Gastrocnemius medialis (tissue), 4 donors: ENCODE data around the gene VTI1A. TPM values are rescaled to one million over a fixed set of nuclear protein-coding genes. Genes with fewer than 3 reads are reported as not detected.

Experiments
- ATAC-seq, 2 donors: fragments of 150-250 bp; one replicate each; pipeline ENCODE4 v1.9.1; 2016
- DNase-seq, 2 donors: peaks; one replicate each; pipeline ENCODE4 v3.0.0-alpha.2; 2019
- H3K27ac ChIP-seq, 4 donors: fragments of 200-600 bp; sonication (generic); 1 replicate in 1 of 4; 2 replicates in 3 of 4; pipeline ENCODE4 v1.5.1; 2016 to 2018; ENCODE audit warnings: mild to moderate bottlenecking in 2 of 4, moderate library complexity in 1 of 4
- H3K27me3 ChIP-seq, 3 donors: fragments of 200-600 bp; sonication (generic) in 2 of 3; 1 replicate in 1 of 3; 2 replicates in 2 of 3; pipeline versions ENCODE4 v1.5.1 to v1.6.0; 2016 to 2019; ENCODE audit warnings: mild to moderate bottlenecking in 1 of 3, moderate library complexity in 1 of 3
- H3K36me3 ChIP-seq, 2 donors: fragments of 200-600 bp; sonication (generic) in 1 of 2; one replicate each; pipeline ENCODE4 v1.5.1; 2017 to 2018
- H3K4me1 ChIP-seq, 2 donors: fragments of 200-600 bp; sonication (generic) in 1 of 2; one replicate each; pipeline ENCODE4 v1.5.1; 2016 to 2017; ENCODE audit warnings: mild to moderate bottlenecking in 2 of 2
- H3K4me3 ChIP-seq, 4 donors: fragments of 200-600 bp; sonication (generic) in 3 of 4; 1 replicate in 1 of 4; 2 replicates in 3 of 4; pipeline ENCODE4 v1.5.1; 2016 to 2019; ENCODE audit warnings: mild to moderate bottlenecking in 2 of 4
- H3K9me3 ChIP-seq, 3 donors: fragments of 200-600 bp; sonication (generic) in 2 of 3; 1 replicate in 1 of 3; 2 replicates in 2 of 3; pipeline ENCODE4 v1.5.1; 2016 to 2019
- CTCF ChIP-seq, 5 experiments: fragments of 450-650 bp in 3 of 5; fragments of 200-600 bp in 2 of 5; sonication (generic) in 2 of 5; IDR thresholded peaks in 4 of 5; conservative IDR thresholded peaks in 1 of 5; 1 replicate in 4 of 5; 2 replicates in 1 of 5; pipeline ENCODE4 v1.5.1; 2016 to 2019; ENCODE audit warnings: antibody characterized with exemption in 5 of 5, mild to moderate bottlenecking in 3 of 5, moderate library complexity in 3 of 5
- POLR2A ChIP-seq, 2 donors: fragments of 450-650 bp; IDR thresholded peaks; one replicate each; pipeline ENCODE4 v1.6.1; 2017; ENCODE audit warnings: antibody characterized with exemption in 2 of 2, mild to moderate bottlenecking in 2 of 2, moderate library complexity in 2 of 2
- in situ Hi-C, 4 donors: fragments of 200-750 bp; cut with MboI; loops; one replicate each; pipeline versions ENCODE4 v1.15.0 to v1.8.0; 2017; ENCODE audit warnings: low sequenced_read_pairs in 4 of 4
- intact Hi-C: fragments of 100-400 bp; cut with DNase I; formaldehyde crosslinking; loops from one replicate; pipeline ENCODE4 v1.15.1; 2023; ENCODE audit warnings: low total_unique reads
- total RNA-seq, 4 donors: library from RNA; depleted of rRNA; stranded (reverse); fragments of >200 nt; gene quantifications; one replicate each; pipeline versions ENCODE4 v1.1.0 to v1.2.3, GENCODE V29; 2016

VTI1A gene
- total RNA-seq, 4 donors from 2014 or later: 26.5 to 51.2 (median 30.6) TPM

GRCh38 chr10:112663234-112664125 is 216.5 kb downstream of the VTI1A start:
- Histone ChIP-seq H3K27me3 (no peaks in the 10 kb centered on the region), H3K27ac (no peak overlapping the region), H3K4me3 (no peak overlapping the region), H3K36me3 (peaks cover 0 to 3% of the 10 kb centered on the region in 2 donors), H3K4me1 (no peaks in the 10 kb centered on the region), H3K9me3 (no peaks in the 10 kb centered on the region)
- in situ Hi-C loops (no loop called here), intact Hi-C loops (no loop called here)
- TF ChIP-seq CTCF (IDR thresholded peaks at IDR 0.05 in 4 of 5, conservative IDR thresholded peaks at IDR 0.05 in 1 of 5) (no peak), POLR2A (IDR thresholded peaks at IDR 0.05) (no peak)
- ATAC-seq (no peak), DNase-seq (no peak)

- DNase-seq: no peak
- no peak for TF ChIP-seq CTCF (IDR thresholded peaks at IDR 0.05 in 4 of 5, conservative IDR thresholded peaks at IDR 0.05 in 1 of 5)
- no peak for TF ChIP-seq POLR2A (IDR thresholded peaks at IDR 0.05)
- no peaks in the 10 kb centered on the region for H3K27me3 ChIP-seq
- in situ Hi-C loops (no loop called here), intact Hi-C loops (no loop called here)
- no peak overlapping the region for H3K4me3 ChIP-seq
- H3K4me1 ChIP-seq: no peaks in the 10 kb centered on the region
- no peak for ATAC-seq
- peaks cover 0 to 16% of the 10 kb centered on the region in 2 donors for H3K36me3 ChIP-seq
- H3K27ac ChIP-seq: no peak overlapping the region
- no peaks in the 10 kb centered on the region for H3K9me3 ChIP-seq
Measured at GRCh38 chr10:112666094-112666493, 219.1 kb downstream of the VTI1A start.

GRCh38 chr10:112669989-112670388 is 223.0 kb downstream of the VTI1A start:
- intact Hi-C loops (no loop called here), in situ Hi-C loops (no loop called here)
- ATAC-seq: no peak
- Histone ChIP-seq H3K27ac (no peak overlapping the region), H3K4me3 (no peak overlapping the region), H3K27me3 (no peaks in the 10 kb centered on the region), H3K9me3 (no peaks in the 10 kb centered on the region), H3K36me3 (peaks cover 0 to 16% of the 10 kb centered on the region in 2 donors), H3K4me1 (no peaks in the 10 kb centered on the region)
- TF ChIP-seq CTCF (IDR thresholded peaks at IDR 0.05 in 4 of 5, conservative IDR thresholded peaks at IDR 0.05 in 1 of 5): no peak
- TF ChIP-seq POLR2A (IDR thresholded peaks at IDR 0.05): no peak
- DNase-seq: no peak

GRCh38 chr10:112671743-112672142 is 224.7 kb downstream of the VTI1A start:
- no peaks in the 10 kb centered on the region for H3K27me3 ChIP-seq
- ATAC-seq (no peak), DNase-seq (no peak)
- intact Hi-C loops (no loop called here), in situ Hi-C loops (no loop called here)
- TF ChIP-seq POLR2A (IDR thresholded peaks at IDR 0.05) (no peak), CTCF (IDR thresholded peaks at IDR 0.05 in 4 of 5, conservative IDR thresholded peaks at IDR 0.05 in 1 of 5) (no peak)
- no peaks in the 10 kb centered on the region for H3K4me1 ChIP-seq
- no peaks in the 10 kb centered on the region for H3K9me3 ChIP-seq
- no peak overlapping the region for H3K27ac ChIP-seq
- no peak overlapping the region for H3K4me3 ChIP-seq
- peaks cover 0 to 16% of the 10 kb centered on the region in 2 donors for H3K36me3 ChIP-seq
